Hepatocyte (in vitro differentiated cells): ENCODE results near the gene SLC38A10.

Experiments
- CTCF ChIP-seq: fragments of 200-600 bp; sonication (generic); IDR thresholded peaks from 2 replicates; pipeline ENCODE4 v1.5.1; 2016; ENCODE audit warnings: antibody characterized with exemption, mild to moderate bottlenecking; ENCODE audit not compliant: poor library complexity
- EZH2 ChIP-seq: fragments of 200-600 bp; sonication (generic); IDR thresholded peaks from 2 replicates; pipeline ENCODE4 v1.6.1; 2016; ENCODE audit warnings: antibody characterized with exemption, mild to moderate bottlenecking, borderline replicate concordance
- EZH2phosphoT487 ChIP-seq: fragments of 200-600 bp; sonication (generic); IDR thresholded peaks from one replicate; pipeline ENCODE4 v1.6.1; 2018; ENCODE audit warnings: antibody characterized with exemption, mild to moderate bottlenecking, low read depth, moderate library complexity; ENCODE audit not compliant: unreplicated experiment, severe bottlenecking

- TF ChIP-seq CTCF, result no peak
- no peak for TF ChIP-seq EZH2
- no peak for TF ChIP-seq EZH2phosphoT487
Observed at GRCh38 chr17:81292450-81292849, 2.7 kb downstream of the SLC38A10 start.
